Neural cell (in vitro differentiated cells): ENCODE results near the gene OR10Z1. TPM values are rescaled to one million over a fixed set of nuclear protein-coding genes. Genes with fewer than 3 reads are reported as not detected.

ENCODE experiments used
- H2AFZ ChIP-seq: fragments of 200-600, 300-800 bp; sonication (generic), shearing (Covaris generic); 2 replicates; pipeline ENCODE4 v1.6.0; 2014; ENCODE audit warnings: low read depth, mild to moderate bottlenecking, antibody characterized with exemption, low read length, moderate library complexity
- H3F3A ChIP-seq: fragments of 200-600 bp; shearing (Covaris generic); 2 replicates; pipeline ENCODE4 v1.6.1; 2016; ENCODE audit warnings: mild to moderate bottlenecking, moderate library complexity, mixed read lengths, antibody characterized with exemption, low read length; ENCODE audit not compliant: insufficient read depth, poor library complexity, severe bottlenecking
- H3K27ac ChIP-seq: fragments of 200-600, 300-800 bp; sonication (generic), shearing (Covaris generic); 2 replicates; pipeline ENCODE4 v1.5.1; 2014; ENCODE audit warnings: mild to moderate bottlenecking, low read length, moderate library complexity
- H3K27me3 ChIP-seq: fragments of 300-800, 200-600 bp; sonication (generic), shearing (Covaris generic); 2 replicates; pipeline ENCODE4 v1.6.0; 2014; ENCODE audit warnings: mild to moderate bottlenecking, low read depth, low read length, moderate library complexity; ENCODE audit not compliant: insufficient read depth
- H3K36me3 ChIP-seq: fragments of 300-800, 200-600 bp; sonication (generic), shearing (Covaris generic); 2 replicates; pipeline ENCODE4 v1.5.1; 2014; ENCODE audit warnings: mild to moderate bottlenecking, antibody characterized with exemption, low read length, moderate library complexity; ENCODE audit not compliant: insufficient read depth
- H3K4me2 ChIP-seq: fragments of 300-800, 200-600 bp; sonication (generic), shearing (Covaris generic); 2 replicates; pipeline ENCODE4 v1.6.0; 2014; ENCODE audit warnings: mild to moderate bottlenecking, low read length
- H3K4me3 ChIP-seq: fragments of 300-800, 200-600 bp; sonication (generic), shearing (Covaris generic); 2 replicates; pipeline ENCODE4 v1.5.1; 2014; ENCODE audit warnings: mild to moderate bottlenecking, low read length, moderate library complexity
- H3K79me2 ChIP-seq: fragments of 200-600 bp; shearing (Covaris generic); replicated peaks from 2 replicates; pipeline ENCODE4 v1.6.0; 2014; ENCODE audit warnings: mild to moderate bottlenecking, low read length, moderate library complexity; ENCODE audit not compliant: insufficient read depth
- H3K9ac ChIP-seq: fragments of 300-800, 200-600 bp; sonication (generic), shearing (Covaris generic); 2 replicates; pipeline ENCODE4 v1.6.1; 2016; ENCODE audit warnings: mild to moderate bottlenecking, low read length, mixed read lengths
- H3K9me2 ChIP-seq: fragments of 200-600 bp; shearing (Covaris generic); 2 replicates; pipeline ENCODE4 v1.6.1; 2016; ENCODE audit warnings: mild to moderate bottlenecking, low read length, mixed read lengths; ENCODE audit not compliant: insufficient read depth
- H3K9me3 ChIP-seq: fragments of 200-600, 300-800 bp; sonication (generic), shearing (Covaris generic); 2 replicates; pipeline ENCODE4 v1.6.1; 2016; ENCODE audit warnings: mild to moderate bottlenecking, mixed run types, low read length, moderate library complexity, mixed read lengths
- H4K20me1 ChIP-seq: fragments of 200-600 bp; shearing (Covaris generic); 2 replicates; pipeline ENCODE4 v1.6.1; 2016; ENCODE audit warnings: mild to moderate bottlenecking, mixed run types; ENCODE audit not compliant: insufficient read depth
- EP300 ChIP-seq: fragments of 450-650 bp; conservative IDR thresholded peaks from 2 replicates; pipeline ENCODE4 v1.6.1; 2014; ENCODE audit warnings: antibody characterized with exemption, mild to moderate bottlenecking, moderate library complexity; ENCODE audit not compliant: poor library complexity, severe bottlenecking
- EZH2 ChIP-seq: fragments of 200-600, 300-800 bp; shearing (Covaris generic), sonication (generic); IDR thresholded peaks from 2 replicates; pipeline ENCODE4 v1.6.1; 2014; ENCODE audit warnings: antibody characterized with exemption, low read length, borderline replicate concordance, mild to moderate bottlenecking; ENCODE audit not compliant: insufficient read depth, poor library complexity, severe bottlenecking
- MXI1 ChIP-seq: fragments of 450-650 bp; conservative IDR thresholded peaks from 2 replicates; pipeline ENCODE4 v1.6.1; 2014; ENCODE audit warnings: antibody characterized with exemption, mild to moderate bottlenecking; ENCODE audit not compliant: poor library complexity, severe bottlenecking
- POLR2AphosphoS5 ChIP-seq: IDR thresholded peaks from 2 replicates; pipeline ENCODE4 v1.6.1; 2012
- RAD21 ChIP-seq: fragments of 450-650 bp; conservative IDR thresholded peaks from 2 replicates; pipeline ENCODE4 v1.6.1; 2014; ENCODE audit warnings: antibody characterized with exemption, mild to moderate bottlenecking, moderate library complexity
- SMC3 ChIP-seq: fragments of 450-650 bp; conservative IDR thresholded peaks from 2 replicates; pipeline ENCODE4 v1.6.1; 2014; ENCODE audit warnings: antibody characterized with exemption, mild to moderate bottlenecking, moderate library complexity; ENCODE audit not compliant: poor library complexity
- TAF1 ChIP-seq: IDR thresholded peaks from 2 replicates; pipeline ENCODE4 v1.6.1; 2012; ENCODE audit warnings: low read depth
- polyA plus RNA-seq: library from polyadenylated mRNA; depleted of rRNA; stranded (reverse); fragments of >200 nt; gene quantifications from 2 replicates; pipeline ENCODE4 v1.2.3, GENCODE V29; 2014
- TF ChIP-seq, protein P1 (sequence below): fragments of 450-650 bp; IDR thresholded peaks from 2 replicates; pipeline ENCODE4 v1.5.1; 2014; ENCODE audit warnings: antibody characterized with exemption, mild to moderate bottlenecking, moderate library complexity; ENCODE audit not compliant: poor library complexity, severe bottlenecking
- TF ChIP-seq, protein P2 (sequence below): IDR thresholded peaks from 2 replicates; pipeline ENCODE4 v1.6.1; 2012; ENCODE audit warnings: borderline replicate concordance

OR10Z1 gene
- polyA plus RNA-seq, 1 donor from 2014 or later = not detected

DNA sequence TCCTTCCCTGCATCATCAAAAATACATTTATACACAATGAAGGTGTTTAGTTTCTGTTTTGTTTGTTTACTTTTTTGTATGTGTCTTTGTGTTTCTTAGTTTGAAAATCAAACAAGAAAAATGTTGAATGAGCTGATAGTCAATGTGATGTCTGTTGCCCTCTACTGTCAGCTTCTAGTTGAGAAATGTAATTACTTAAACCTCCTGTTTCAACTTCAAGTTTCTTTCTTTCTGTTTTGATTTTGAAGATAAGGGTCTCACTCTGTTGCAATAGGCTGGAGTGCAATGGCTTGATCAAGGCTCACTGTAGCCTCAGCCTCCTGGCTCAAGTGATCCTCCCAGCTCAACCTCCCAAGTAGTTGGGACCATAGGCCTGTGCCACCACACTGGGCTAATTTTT, 44.0 kb downstream of the OR10Z1 start:
- Histone ChIP-seq H3K27me3 (no peaks in the 10 kb centered on the region), H3K79me2 (no peaks in the 10 kb centered on the region), H3K36me3 (no peaks in the 10 kb centered on the region), H4K20me1 (no peaks in the 10 kb centered on the region), H3K4me3 (no peak overlapping the region), H3K27ac (no peak overlapping the region), H2AFZ (no peak overlapping the region), H3F3A (no peaks in the 10 kb centered on the region), H3K9ac (no peak overlapping the region), H3K4me2 (no peak overlapping the region), H3K9me2 (no peaks in the 10 kb centered on the region), H3K9me3 (no peaks in the 10 kb centered on the region)
- TF ChIP-seq, protein P1, sequence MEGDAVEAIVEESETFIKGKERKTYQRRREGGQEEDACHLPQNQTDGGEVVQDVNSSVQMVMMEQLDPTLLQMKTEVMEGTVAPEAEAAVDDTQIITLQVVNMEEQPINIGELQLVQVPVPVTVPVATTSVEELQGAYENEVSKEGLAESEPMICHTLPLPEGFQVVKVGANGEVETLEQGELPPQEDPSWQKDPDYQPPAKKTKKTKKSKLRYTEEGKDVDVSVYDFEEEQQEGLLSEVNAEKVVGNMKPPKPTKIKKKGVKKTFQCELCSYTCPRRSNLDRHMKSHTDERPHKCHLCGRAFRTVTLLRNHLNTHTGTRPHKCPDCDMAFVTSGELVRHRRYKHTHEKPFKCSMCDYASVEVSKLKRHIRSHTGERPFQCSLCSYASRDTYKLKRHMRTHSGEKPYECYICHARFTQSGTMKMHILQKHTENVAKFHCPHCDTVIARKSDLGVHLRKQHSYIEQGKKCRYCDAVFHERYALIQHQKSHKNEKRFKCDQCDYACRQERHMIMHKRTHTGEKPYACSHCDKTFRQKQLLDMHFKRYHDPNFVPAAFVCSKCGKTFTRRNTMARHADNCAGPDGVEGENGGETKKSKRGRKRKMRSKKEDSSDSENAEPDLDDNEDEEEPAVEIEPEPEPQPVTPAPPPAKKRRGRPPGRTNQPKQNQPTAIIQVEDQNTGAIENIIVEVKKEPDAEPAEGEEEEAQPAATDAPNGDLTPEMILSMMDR = no peak
- peak; percentile 11 for TF ChIP-seq RAD21
- TF ChIP-seq POLR2AphosphoS5 = no peak

DNA sequence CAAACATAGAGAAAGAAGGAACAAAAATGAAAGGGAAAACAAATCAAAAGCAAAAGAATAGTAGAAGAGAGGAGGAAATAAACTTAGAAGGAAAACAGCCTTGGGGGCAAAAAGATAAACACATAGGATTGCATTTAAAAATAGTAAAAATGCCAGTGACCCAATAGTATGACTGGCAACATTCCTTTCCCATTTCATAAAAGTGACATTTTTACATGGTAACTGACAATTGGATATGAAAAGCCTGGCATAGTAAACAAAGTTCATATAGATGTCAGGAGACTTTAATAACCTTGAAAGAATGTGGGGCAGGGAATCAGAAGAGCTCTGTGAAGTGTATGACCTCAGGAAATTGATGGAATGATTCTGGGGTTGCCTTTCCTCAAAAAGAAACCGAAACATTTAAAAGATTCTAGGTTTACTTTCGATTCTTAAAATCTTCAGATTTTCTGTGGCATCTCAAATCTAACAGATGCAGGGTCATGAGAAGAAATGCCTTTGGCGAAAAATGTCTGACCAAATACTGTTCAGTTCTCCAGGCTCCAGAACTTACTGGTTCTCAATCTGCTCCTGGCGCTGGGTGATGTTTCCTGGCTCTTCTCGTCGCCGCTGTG, 47.8 kb downstream of the OR10Z1 start:
- Histone ChIP-seq H3K9me3 (no peaks in the 10 kb centered on the region), H3F3A (no peaks in the 10 kb centered on the region), H3K9ac (no peak overlapping the region), H3K4me3 (no peak overlapping the region), H3K4me2 (no peak overlapping the region), H3K36me3 (no peaks in the 10 kb centered on the region), H2AFZ (no peak overlapping the region), H3K9me2 (no peaks in the 10 kb centered on the region), H3K79me2 (no peaks in the 10 kb centered on the region), H3K27me3 (no peaks in the 10 kb centered on the region), H3K27ac (no peak overlapping the region), H4K20me1 (no peaks in the 10 kb centered on the region)
- TF ChIP-seq, protein P2, sequence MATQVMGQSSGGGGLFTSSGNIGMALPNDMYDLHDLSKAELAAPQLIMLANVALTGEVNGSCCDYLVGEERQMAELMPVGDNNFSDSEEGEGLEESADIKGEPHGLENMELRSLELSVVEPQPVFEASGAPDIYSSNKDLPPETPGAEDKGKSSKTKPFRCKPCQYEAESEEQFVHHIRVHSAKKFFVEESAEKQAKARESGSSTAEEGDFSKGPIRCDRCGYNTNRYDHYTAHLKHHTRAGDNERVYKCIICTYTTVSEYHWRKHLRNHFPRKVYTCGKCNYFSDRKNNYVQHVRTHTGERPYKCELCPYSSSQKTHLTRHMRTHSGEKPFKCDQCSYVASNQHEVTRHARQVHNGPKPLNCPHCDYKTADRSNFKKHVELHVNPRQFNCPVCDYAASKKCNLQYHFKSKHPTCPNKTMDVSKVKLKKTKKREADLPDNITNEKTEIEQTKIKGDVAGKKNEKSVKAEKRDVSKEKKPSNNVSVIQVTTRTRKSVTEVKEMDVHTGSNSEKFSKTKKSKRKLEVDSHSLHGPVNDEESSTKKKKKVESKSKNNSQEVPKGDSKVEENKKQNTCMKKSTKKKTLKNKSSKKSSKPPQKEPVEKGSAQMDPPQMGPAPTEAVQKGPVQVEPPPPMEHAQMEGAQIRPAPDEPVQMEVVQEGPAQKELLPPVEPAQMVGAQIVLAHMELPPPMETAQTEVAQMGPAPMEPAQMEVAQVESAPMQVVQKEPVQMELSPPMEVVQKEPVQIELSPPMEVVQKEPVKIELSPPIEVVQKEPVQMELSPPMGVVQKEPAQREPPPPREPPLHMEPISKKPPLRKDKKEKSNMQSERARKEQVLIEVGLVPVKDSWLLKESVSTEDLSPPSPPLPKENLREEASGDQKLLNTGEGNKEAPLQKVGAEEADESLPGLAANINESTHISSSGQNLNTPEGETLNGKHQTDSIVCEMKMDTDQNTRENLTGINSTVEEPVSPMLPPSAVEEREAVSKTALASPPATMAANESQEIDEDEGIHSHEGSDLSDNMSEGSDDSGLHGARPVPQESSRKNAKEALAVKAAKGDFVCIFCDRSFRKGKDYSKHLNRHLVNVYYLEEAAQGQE = no peak
- TF ChIP-seq POLR2AphosphoS5 (no peak), EZH2 (no peak), RAD21 (no peak), MXI1 (no peak), EP300 (no peak), SMC3 (no peak), TAF1 (no peak)
- TF ChIP-seq, protein P1 = no peak
